Activated naive CD4-positive, alpha-beta T cell treated with anti-CD3 and anti-CD28 coated beads, Interleukin-2, amount 50 U/mL, for 24 hours (primary cell): Measurements from ENCODE around the gene NF1.
"Not testable (repeated sequence)": the region's sequence is repeated elsewhere in the genome, so short reads cannot be mapped to it uniquely, and the experiment has no call there.

ENCODE experiments used
- H3K27ac Mint-ChIP-seq: one replicate; pipeline ENCODE4 v1.8.0; 2021; ENCODE audit warnings: mild to moderate bottlenecking, mixed read lengths
- H3K27me3 Mint-ChIP-seq: one replicate; pipeline ENCODE4 v1.8.0; 2021; ENCODE audit warnings: mixed read lengths
- H3K36me3 Mint-ChIP-seq: one replicate; pipeline ENCODE4 v1.8.0; 2021; ENCODE audit warnings: mixed read lengths
- H3K4me1 Mint-ChIP-seq: one replicate; pipeline ENCODE4 v1.8.0; 2021; ENCODE audit warnings: mixed read lengths
- H3K4me3 Mint-ChIP-seq: one replicate; pipeline ENCODE4 v1.8.0; 2021; ENCODE audit warnings: mild to moderate bottlenecking, mixed read lengths
- H3K9me3 Mint-ChIP-seq: one replicate; pipeline ENCODE4 v1.8.0; 2021; ENCODE audit warnings: mixed read lengths

The NF1 gene

DNA sequence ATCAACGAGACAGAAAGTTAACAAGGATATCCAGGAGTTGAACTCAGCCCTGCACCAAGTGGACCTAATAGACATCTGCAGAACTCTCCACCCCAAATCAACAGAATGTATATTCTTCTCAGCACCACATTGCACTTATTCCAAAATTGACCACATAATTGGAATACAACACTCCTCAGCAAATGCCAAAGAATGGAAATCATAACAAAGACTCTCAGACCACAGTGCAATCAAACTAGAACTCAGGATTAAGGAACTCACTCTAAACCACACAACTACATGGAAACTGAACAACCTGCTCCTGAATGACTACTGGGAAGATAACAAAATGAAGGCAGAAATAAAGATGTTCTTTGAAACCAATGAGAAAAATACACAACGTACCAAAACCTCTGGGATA lies 84.2 kb downstream of the NF1 start:
- H3K36me3 Mint-ChIP-seq, H3K27ac Mint-ChIP-seq, H3K4me3 Mint-ChIP-seq, H3K27me3 Mint-ChIP-seq, H3K4me1 Mint-ChIP-seq, H3K9me3 Mint-ChIP-seq: not testable (repeated sequence)

GRCh38 chr17:31195305-31195704 lies 100.5 kb downstream of the NF1 start:
- Mint-ChIP-seq H3K4me3 (no peak overlapping the region), H3K27me3 (no peaks in the 10 kb centered on the region), H3K4me1 (peaks cover 14% of the 10 kb centered on the region), H3K27ac (no peak overlapping the region), H3K9me3 (no peaks in the 10 kb centered on the region), H3K36me3 (peaks cover 14% of the 10 kb centered on the region)

DNA sequence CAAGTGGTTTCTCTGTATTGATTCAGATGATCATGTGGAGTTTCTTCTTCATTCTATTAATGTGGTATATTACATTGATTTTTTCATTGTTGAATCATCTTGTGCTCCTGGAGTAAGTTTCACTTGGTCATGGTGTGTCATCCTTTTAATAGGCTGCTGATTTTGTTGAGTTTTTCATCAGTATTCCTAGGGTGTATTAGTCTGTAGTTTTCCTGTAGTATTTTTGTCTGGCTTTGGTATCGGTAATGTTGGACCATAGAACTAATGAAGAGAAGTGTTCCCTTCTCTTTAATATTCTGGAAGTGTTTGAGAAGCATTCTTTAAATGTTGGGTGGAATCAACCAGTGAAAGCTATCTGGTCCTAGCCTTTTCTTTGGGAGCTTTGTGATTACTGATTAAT lies 103.2 kb downstream of the NF1 start:
- Mint-ChIP-seq H3K27me3 (no peaks in the 10 kb centered on the region), H3K9me3 (no peaks in the 10 kb centered on the region), H3K4me3 (no peak overlapping the region), H3K27ac (no peak overlapping the region), H3K4me1 (peaks cover 14% of the 10 kb centered on the region), H3K36me3 (peaks cover 12% of the 10 kb centered on the region)

- not testable (repeated sequence) for H3K4me3 Mint-ChIP-seq, H3K27ac Mint-ChIP-seq, H3K9me3 Mint-ChIP-seq, H3K27me3 Mint-ChIP-seq
- H3K4me1 Mint-ChIP-seq = peaks cover 14% of the 10 kb centered on the region
- peaks cover 12% of the 10 kb centered on the region for H3K36me3 Mint-ChIP-seq
Observed at GRCh38 chr17:31198666-31199065, 103.9 kb downstream of the NF1 start.

DNA sequence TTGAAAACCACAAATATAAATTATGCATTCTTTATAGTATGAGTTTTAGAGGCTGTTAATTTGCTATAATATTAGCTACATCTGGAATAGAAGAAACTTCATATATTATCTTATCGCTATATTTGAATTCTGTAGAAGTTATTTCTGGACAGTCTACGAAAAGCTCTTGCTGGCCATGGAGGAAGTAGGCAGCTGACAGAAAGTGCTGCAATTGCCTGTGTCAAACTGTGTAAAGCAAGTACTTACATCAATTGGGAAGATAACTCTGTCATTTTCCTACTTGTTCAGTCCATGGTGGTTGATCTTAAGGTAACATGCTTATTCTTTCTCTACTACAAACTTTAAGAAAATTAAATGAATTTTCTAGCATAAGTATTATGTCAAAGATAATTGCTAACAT lies 105.5 kb downstream of the NF1 start:
- Mint-ChIP-seq H3K9me3 (no peaks in the 10 kb centered on the region), H3K36me3 (peaks cover 11% of the 10 kb centered on the region), H3K27me3 (no peaks in the 10 kb centered on the region), H3K4me1 (peaks cover 14% of the 10 kb centered on the region), H3K27ac (no peak overlapping the region), H3K4me3 (no peak overlapping the region)

DNA sequence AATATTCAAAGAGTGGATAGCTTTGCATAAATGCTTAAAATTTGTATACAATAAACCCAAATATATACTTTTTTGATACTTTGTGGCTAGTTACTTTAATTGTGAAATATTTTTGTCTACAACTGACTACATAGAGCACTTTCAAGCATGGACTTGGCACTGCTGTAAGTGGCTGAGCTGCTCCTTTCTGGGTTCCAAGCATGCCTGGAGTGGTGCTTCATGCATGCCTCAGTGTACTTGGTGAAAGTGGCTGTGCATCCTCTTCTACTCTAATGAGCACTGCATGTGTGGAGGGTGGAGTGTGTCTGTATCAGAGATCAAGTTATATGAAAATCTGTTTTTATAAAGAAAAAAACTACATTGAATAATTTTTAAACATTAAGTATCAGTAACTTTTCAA lies 108.2 kb downstream of the NF1 start:
- no peaks in the 10 kb centered on the region for H3K36me3 Mint-ChIP-seq
- no peaks in the 10 kb centered on the region for H3K9me3 Mint-ChIP-seq
- H3K4me1 Mint-ChIP-seq = peaks cover 11% of the 10 kb centered on the region
- no peaks in the 10 kb centered on the region for H3K27me3 Mint-ChIP-seq
- no peak overlapping the region for H3K4me3 Mint-ChIP-seq
- H3K27ac Mint-ChIP-seq = no peak overlapping the region

DNA sequence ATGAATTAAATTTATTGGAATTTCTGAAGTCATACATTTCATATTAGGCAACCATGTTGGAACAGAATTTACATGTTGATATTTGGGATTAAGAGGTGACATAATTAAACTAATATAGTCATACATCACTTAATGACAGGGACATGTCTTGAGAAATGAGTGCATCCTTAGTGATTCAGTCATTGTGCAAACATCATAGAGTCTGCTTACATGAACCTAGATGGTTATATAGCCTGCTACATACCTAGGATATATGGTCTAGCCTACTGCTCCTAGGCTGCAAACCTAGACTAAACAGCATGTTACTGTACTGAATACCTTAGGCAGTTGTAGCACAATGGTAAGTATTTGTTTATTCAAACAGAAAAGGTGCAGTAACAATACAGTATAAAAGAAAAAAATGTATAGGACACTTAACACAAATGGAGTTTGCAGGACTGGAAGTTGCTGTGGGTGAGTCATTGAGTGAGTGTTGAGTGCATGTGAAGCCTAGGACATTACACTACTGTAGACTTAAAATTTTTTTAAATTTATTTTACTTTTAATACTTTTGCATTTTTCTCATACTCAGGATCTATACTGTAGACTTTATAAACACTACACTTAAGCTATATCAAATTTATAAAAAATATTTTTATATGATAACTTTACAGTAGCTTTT lies 116.7 kb downstream of the NF1 start:
- Mint-ChIP-seq H3K27ac (no peak overlapping the region), H3K4me1 (no peaks in the 10 kb centered on the region), H3K9me3 (no peaks in the 10 kb centered on the region), H3K36me3 (no peaks in the 10 kb centered on the region), H3K27me3 (no peaks in the 10 kb centered on the region), H3K4me3 (no peak overlapping the region)

GRCh38 chr17:31216031-31216751 lies 121.4 kb downstream of the NF1 start:
- no peaks in the 10 kb centered on the region for H3K9me3 Mint-ChIP-seq
- no peaks in the 10 kb centered on the region for H3K36me3 Mint-ChIP-seq
- H3K4me1 Mint-ChIP-seq = no peaks in the 10 kb centered on the region
- no peak overlapping the region for H3K4me3 Mint-ChIP-seq
- no peak overlapping the region for H3K27ac Mint-ChIP-seq
- no peaks in the 10 kb centered on the region for H3K27me3 Mint-ChIP-seq

DNA sequence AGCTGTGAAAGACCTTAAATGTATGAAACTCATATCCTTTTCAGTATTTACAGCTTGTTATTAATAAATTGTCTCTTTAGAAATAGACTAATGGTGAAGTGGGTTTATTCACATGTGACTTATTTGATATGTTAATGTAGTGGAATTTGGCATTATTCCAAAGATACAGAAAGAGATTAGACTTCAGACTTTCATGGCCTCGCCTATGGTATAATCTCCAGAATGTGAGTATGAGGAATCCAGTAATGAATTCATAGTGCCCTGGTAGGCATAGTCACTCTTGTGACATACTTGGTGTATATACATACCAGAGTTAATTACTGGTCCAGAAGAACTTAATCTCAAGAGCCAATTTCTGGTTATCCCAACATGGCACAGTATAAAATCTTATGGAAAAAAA lies 129.6 kb downstream of the NF1 start:
- Mint-ChIP-seq H3K27ac (no peak overlapping the region), H3K27me3 (no peaks in the 10 kb centered on the region), H3K4me1 (peaks cover 4% of the 10 kb centered on the region), H3K36me3 (peaks cover 2% of the 10 kb centered on the region), H3K4me3 (no peak overlapping the region), H3K9me3 (no peaks in the 10 kb centered on the region)

DNA sequence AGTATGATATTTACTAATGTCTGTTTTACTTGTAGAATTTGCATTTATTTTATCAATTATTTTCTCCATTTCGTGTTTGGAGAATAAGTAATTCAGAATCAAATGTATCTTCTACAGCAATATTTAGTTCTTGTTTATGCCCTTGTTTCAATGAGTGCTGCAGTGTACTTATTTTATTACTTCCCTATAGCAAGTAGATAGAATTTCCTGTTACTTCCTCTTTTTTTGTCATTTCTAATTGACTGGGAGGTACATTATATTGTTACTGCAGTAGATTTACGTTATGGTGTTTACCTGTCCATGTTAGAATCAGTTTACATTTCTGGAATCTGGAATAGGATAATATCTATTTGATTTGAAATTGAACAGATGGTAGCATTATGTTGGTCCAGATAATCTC lies 131.1 kb downstream of the NF1 start:
- no peak overlapping the region for H3K27ac Mint-ChIP-seq
- peaks cover 4% of the 10 kb centered on the region for H3K4me1 Mint-ChIP-seq
- H3K4me3 Mint-ChIP-seq = no peak overlapping the region
- no peaks in the 10 kb centered on the region for H3K27me3 Mint-ChIP-seq
- H3K9me3 Mint-ChIP-seq = no peaks in the 10 kb centered on the region
- H3K36me3 Mint-ChIP-seq = peaks cover 7% of the 10 kb centered on the region

DNA sequence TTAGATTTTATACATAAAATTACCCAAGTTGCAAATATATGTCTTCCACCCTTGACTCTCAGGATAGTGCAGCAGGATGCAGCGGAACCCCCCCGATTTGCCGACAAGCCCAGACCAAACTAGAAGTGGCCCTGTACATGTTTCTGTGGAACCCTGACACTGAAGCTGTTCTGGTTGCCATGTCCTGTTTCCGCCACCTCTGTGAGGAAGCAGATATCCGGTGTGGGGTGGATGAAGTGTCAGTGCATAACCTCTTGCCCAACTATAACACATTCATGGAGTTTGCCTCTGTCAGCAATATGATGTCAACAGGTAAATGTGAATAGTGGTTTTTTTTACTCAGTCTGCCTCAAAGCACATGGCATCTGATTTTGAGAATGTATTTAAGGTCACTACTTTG lies 131.6 kb downstream of the NF1 start:
- Mint-ChIP-seq H3K27me3 (no peaks in the 10 kb centered on the region), H3K27ac (no peak overlapping the region), H3K4me3 (no peak overlapping the region), H3K9me3 (no peaks in the 10 kb centered on the region), H3K36me3 (peaks cover 7% of the 10 kb centered on the region), H3K4me1 (peaks cover 4% of the 10 kb centered on the region)

DNA sequence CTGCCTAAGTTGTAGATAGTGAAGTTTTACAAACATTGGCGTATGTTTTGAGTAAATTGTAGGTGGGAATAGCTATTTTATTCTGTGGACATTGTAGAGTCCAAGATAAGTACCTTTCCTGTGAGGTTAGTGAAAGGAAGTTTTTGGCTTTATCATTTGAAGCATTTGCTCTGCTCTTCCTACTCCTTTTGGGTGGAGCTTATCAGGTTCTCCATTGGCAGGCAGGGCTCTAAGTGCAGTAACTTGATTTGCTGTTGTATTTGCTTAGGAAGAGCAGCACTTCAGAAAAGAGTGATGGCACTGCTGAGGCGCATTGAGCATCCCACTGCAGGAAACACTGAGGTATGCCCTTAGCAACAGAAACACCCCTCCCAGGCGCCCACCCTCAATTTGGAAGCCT lies 132.2 kb downstream of the NF1 start:
- H3K36me3 Mint-ChIP-seq = peaks cover 7% of the 10 kb centered on the region
- H3K27ac Mint-ChIP-seq = no peak overlapping the region
- peaks cover 4% of the 10 kb centered on the region for H3K4me1 Mint-ChIP-seq
- no peaks in the 10 kb centered on the region for H3K9me3 Mint-ChIP-seq
- H3K4me3 Mint-ChIP-seq = no peak overlapping the region
- H3K27me3 Mint-ChIP-seq = no peaks in the 10 kb centered on the region

- Mint-ChIP-seq H3K27ac (no peak overlapping the region), H3K4me3 (no peak overlapping the region), H3K36me3 (peaks cover 15% of the 10 kb centered on the region), H3K4me1 (no peaks in the 10 kb centered on the region), H3K9me3 (no peaks in the 10 kb centered on the region), H3K27me3 (no peaks in the 10 kb centered on the region)
Observed at GRCh38 chr17:31231852-31232251, 137.1 kb downstream of the NF1 start.

DNA sequence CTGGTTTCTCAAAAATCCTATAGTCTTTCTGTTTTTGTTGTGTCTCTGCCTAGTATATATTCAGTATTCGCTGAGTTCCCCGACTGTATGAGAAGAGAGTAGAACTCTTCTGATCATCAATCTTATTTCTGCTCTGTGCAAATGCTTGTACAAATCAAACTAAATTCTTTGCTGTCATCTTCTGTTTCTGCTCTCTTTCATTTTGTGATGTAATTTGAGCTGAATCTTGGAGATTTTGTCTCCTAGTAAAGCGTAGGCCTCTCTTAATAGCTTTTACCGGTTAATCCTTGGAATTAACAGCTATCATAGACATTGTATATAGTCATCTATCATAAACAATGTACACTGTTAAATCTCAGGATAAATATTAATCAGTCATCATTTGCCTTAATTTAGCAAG lies 140.3 kb downstream of the NF1 start:
- H3K36me3 Mint-ChIP-seq = peaks cover 9% of the 10 kb centered on the region
- no peak overlapping the region for H3K4me3 Mint-ChIP-seq
- H3K27ac Mint-ChIP-seq = no peak overlapping the region

GRCh38 chr17:31236137-31236536 lies 141.4 kb downstream of the NF1 start:
- H3K4me1 Mint-ChIP-seq = peaks cover 1% of the 10 kb centered on the region
- peaks cover 9% of the 10 kb centered on the region for H3K36me3 Mint-ChIP-seq
- no peaks in the 10 kb centered on the region for H3K27me3 Mint-ChIP-seq
- H3K9me3 Mint-ChIP-seq = no peaks in the 10 kb centered on the region
- no peak overlapping the region for H3K4me3 Mint-ChIP-seq
- H3K27ac Mint-ChIP-seq = no peak overlapping the region

More for the DNA sequence above, 140.3 kb downstream of the NF1 start:
- Mint-ChIP-seq H3K4me1 (no peaks in the 10 kb centered on the region), H3K27me3 (no peaks in the 10 kb centered on the region), H3K9me3 (no peaks in the 10 kb centered on the region)

DNA sequence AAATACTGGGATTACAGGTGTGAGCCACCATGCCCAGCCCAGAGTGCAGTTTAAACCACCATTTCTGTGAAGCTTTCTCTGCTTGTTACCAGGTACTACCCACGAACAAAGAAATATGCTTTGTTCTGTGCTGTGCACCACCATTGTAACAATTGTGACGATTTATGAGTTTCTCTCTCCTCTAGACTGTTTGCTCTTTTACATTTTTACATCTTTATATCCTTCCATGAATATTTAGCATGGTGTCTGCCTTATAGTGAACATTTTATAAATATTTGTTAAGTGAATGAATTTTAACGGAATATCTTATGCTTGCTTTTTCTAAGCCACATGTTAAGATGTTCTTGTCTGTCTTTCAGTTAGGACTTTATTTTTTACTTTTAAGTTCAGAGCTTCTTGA lies 141.9 kb downstream of the NF1 start:
- H3K36me3 Mint-ChIP-seq = peaks cover 14% of the 10 kb centered on the region
- H3K27ac Mint-ChIP-seq = no peak overlapping the region
- H3K9me3 Mint-ChIP-seq = no peaks in the 10 kb centered on the region
- H3K4me3 Mint-ChIP-seq = no peak overlapping the region
- peaks cover 7% of the 10 kb centered on the region for H3K4me1 Mint-ChIP-seq
- H3K27me3 Mint-ChIP-seq = no peaks in the 10 kb centered on the region

GRCh38 chr17:31241116-31241515 lies 146.3 kb downstream of the NF1 start:
- no peak overlapping the region for H3K27ac Mint-ChIP-seq
- H3K27me3 Mint-ChIP-seq = no peaks in the 10 kb centered on the region
- H3K36me3 Mint-ChIP-seq = peaks cover 16% of the 10 kb centered on the region

More at GRCh38 chr17:31241116-31241515, 146.3 kb downstream of the NF1 start:
- Mint-ChIP-seq H3K9me3 (no peaks in the 10 kb centered on the region), H3K4me3 (no peak overlapping the region), H3K4me1 (peaks cover 12% of the 10 kb centered on the region)
